ELR (cell line): ENCODE measurements around the gene EFEMP2.

Experiments
- DNase-seq: peaks from one replicate; pipeline ENCODE4 v3.0.0-alpha.2; 2015; ENCODE audit warnings: low read depth

The EFEMP2 gene

GRCh38 chr11:65885231-65885630 lies 12.6 kb upstream of the EFEMP2 start:
- DNase-seq: no peak

- DNase-seq: peak; percentile 77
Measured at GRCh38 chr11:65884716-65885092, 12.1 kb upstream of the EFEMP2 start.

- DNase-seq: no peak
Measured at GRCh38 chr11:65883786-65884715, 11.5 kb upstream of the EFEMP2 start.

- no peak for DNase-seq
Measured at GRCh38 chr11:65883058-65883761, 10.6 kb upstream of the EFEMP2 start.

- DNase-seq: no peak
Measured at GRCh38 chr11:65882120-65883057, 9.8 kb upstream of the EFEMP2 start.

GRCh38 chr11:65880844-65881421 lies 8.3 kb upstream of the EFEMP2 start:
- DNase-seq: peak; percentile 82

- DNase-seq: no peak
Measured at GRCh38 chr11:65880027-65880426, 7.4 kb upstream of the EFEMP2 start.

- no peak for DNase-seq
Measured at GRCh38 chr11:65879617-65880016, 7.0 kb upstream of the EFEMP2 start, which contains the start of gene CTSW. CTSW (plus strand) TSS chr11:65879837; CDS start chr11:65879855, 18 bp downstream.

GRCh38 chr11:65873318-65874156 lies 937 bp upstream of the EFEMP2 start:
- peak; percentile 94 for DNase-seq

- peak; percentile 70 for DNase-seq
Measured at GRCh38 chr11:65871811-65872548, 620 bp downstream of the EFEMP2 start.

GRCh38 chr11:65870706-65871681 lies 1.6 kb downstream of the EFEMP2 start:
- no peak for DNase-seq

- DNase-seq: no peak
Measured at GRCh38 chr11:65870307-65870658, 2.3 kb downstream of the EFEMP2 start.

GRCh38 chr11:65869643-65870306 lies 2.8 kb downstream of the EFEMP2 start:
- no peak for DNase-seq

GRCh38 chr11:65868907-65869306 lies 3.7 kb downstream of the EFEMP2 start:
- no peak for DNase-seq

GRCh38 chr11:65868076-65868667 lies 4.4 kb downstream of the EFEMP2 start:
- no peak for DNase-seq

- DNase-seq: no peak
Measured at GRCh38 chr11:65867284-65868071, 5.1 kb downstream of the EFEMP2 start.
